ENCODE results near the gene SERBP1.
"Not testable (repeated sequence)": the region's sequence is repeated elsewhere in the genome, so short reads cannot be mapped to it uniquely, and the experiment has no call there.

SERBP1 gene

DNA sequence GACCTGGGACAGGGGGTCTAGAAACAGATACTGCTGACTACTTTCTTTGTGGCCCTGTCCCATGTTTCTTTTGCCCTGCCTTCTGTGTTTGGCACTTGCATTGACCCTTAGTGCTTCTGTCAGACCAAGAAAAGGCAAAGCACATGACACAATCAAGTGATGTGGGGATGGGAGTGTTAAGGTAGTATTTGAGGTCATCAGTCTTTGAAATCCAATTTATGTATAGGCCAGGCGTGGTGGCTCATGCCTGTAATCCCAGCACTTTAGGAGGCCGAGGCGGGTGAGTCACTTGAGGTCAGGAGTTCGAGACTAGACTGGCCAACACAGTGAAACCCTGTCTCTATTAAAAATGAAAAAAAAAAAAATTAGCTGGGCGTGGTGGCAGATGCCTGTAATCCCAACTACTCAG, 26.0 kb downstream of the SERBP1 start:
- no peak for DNase-seq

DNA sequence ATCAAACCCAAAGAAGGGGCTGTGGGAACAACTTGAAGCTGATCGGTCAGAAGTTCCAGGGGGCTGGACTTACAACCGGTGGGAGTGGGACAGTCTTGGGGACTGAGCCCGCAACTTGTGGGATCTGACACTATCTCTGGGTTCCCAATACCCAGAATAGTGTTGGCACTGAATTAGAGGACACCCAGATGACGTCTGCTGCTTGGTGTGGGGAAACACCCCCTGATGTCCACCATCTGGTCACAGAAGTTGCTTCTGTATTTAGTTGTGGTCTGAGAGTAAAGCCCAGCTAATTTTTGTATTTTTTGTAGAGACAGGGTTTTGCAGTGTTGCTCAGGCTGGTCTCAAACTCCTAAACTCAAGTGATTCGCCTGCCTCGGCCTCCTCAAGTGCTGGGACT, 28.8 kb downstream of the SERBP1 start:
- no peak for DNase-seq

DNA sequence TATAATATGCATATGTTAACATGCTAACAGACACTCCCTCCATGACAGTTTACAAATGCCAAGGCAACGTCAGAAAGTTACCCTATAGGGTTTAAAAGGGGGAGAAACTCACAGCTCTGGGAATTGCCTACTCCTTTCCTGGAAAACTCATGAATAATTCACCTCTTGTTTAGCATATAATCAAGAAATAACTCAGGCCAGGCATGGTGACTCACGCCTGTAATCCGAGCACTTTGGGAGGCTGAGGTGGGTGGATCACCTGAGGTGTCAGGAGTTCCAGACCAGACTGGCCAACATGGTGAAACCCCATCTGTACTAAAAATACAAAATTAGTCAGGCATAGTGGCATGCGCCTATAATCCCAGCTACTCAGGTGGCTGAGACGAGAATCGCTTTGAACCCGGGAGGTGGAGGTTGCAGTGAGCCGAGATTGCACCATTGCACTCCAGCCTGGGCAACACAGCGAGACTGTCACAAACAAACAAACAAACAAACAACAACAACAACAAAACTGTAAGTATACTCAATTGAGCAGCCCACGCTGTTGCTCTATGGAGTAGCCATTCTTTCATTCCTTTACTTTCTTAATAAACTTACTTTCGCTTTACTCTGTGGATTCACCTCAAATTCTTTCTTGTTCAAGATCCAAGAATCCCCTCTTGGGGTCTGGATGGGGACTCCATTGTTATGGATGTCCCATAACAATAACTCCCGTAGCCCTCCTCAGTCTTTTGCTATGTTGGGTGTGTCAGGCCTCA, 30.0 kb downstream of the SERBP1 start:
- not testable (repeated sequence) for DNase-seq

DNA sequence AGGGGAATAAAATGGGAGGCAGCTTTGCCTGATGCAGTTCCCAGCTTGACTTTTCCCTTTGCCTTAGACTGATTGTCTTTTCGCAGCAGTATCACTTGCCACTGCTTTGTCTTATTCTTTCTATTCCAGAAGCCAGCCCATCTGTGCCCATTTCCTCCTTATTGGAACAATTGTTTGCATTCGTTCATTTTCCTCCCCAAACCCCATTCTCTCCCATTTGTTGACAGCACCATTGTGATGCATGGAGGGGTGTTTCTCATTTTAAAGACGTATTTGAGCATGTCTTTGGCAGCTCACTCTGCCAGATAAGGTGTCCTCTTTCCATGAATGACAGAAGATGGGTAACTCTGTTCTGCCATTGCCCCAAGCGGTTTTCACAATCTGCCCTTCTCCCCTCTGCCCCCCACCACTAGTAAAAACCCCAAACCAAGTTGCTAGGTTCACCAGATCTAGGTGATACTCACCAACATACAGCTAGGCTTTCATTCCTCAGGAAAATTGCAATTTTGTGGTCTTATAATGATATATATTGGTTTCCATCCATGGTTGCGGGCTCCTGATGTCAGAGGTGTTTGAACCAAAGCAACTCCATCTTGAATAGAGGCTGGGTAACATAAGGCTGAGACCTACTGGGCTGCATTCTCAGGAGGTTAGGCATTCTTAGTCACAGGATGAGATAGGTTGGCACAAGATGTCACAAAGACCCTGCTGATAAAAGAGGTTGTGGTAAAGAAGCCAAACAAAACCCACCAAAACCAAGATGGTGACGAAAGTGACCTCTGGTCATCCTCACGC, 30.8 kb downstream of the SERBP1 start:
- no peak for DNase-seq

DNA sequence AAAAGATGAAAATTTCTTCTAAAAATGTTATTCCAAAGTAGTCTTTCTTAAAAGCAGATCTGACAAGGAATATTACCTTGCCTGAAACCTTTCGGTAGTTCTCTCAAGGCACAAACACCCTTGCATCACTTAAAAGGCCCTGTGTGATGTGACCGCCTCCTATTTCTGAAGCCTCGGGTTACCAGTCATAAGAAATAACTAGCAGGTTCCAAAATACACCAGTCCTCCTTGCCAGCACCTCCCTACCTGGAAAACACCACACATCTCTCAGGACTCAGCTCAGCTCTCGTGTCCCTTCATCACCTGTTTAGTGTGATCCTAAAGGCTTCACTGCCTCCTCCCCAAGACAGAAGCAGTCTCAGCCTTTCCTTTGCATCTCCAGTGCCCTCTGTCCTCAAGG, 35.7 kb downstream of the SERBP1 start:
- DNase-seq = no peak

DNA sequence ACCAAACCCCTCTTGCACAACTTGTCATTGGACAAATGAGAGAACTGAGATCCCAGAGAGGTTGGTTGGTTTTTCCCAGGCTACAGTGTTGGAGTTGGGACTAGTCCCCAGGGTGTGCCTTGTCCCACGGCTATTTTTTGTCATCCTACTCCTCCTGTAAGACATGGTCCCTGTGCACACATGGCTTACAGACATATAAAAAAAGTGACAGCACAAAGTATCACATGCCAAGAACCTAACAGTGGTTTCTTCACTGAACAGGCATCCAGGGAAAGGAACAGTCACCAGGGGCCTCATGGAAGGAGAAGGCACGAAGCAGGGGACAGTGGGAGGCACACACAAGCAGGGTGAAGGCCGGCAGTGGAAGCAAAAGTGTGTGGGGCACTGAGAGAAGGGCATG, 36.5 kb downstream of the SERBP1 start:
- DNase-seq = no peak

DNA sequence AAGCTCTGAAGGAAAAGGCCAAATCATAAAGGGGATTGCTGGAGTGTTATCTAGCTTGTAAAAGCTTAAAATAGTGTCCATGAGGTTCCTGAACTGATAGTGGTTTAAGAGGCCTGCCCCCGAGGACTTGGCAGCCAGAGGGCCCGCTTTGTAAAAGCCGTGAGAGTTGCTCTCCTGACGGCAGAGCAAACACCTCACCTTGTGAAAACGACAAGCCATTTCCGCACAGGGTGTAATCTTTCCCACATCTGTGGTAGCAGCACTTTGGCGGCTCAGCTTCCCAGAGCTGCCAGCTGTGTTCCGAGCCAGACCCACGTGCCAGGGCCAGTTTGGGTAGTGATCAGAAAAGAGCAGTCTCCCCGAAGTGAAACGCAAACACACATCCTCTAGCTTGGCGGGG, 37.0 kb downstream of the SERBP1 start:
- DNase-seq = peak; percentile 31

DNA sequence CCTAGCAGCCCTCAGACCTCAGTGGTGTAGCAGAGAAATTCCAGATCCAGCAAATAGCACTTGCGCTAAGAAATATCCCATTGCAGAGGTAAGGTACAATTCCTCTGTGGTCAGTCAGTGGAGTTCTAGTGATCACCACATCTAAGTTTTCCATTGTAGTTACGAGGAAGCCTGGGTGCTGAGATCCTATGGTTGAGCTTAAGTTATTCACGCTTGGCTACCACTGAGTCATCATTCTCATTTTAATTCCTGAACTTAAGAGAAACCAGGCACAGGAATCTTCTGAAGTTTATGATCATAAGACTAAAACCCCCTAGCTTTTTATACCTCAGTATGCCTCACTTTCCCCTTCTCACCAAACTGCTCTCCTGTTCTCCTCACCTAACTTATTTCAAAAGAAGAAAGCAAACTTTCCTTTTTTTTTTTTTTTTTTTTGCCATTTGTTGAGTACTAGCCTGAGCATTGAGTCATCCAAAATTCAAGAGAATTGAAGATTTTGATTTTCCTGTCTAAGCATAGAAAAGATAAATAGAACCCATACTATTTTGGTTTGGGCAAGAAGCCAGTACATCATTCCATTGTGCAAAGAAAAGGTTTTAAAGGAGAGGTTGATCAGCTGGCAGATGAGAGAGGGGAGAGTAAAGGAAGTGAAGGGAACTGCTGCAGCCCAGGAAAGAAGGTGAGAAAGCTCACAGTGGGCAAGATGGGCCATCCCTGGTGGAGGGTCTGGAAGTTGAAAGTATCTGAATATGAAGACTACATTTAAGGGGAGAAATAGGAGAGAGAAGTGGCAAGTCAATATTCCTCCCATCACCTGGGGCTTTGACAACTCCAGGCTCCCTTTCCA, 39.9 kb downstream of the SERBP1 start:
- DNase-seq = no peak

DNA sequence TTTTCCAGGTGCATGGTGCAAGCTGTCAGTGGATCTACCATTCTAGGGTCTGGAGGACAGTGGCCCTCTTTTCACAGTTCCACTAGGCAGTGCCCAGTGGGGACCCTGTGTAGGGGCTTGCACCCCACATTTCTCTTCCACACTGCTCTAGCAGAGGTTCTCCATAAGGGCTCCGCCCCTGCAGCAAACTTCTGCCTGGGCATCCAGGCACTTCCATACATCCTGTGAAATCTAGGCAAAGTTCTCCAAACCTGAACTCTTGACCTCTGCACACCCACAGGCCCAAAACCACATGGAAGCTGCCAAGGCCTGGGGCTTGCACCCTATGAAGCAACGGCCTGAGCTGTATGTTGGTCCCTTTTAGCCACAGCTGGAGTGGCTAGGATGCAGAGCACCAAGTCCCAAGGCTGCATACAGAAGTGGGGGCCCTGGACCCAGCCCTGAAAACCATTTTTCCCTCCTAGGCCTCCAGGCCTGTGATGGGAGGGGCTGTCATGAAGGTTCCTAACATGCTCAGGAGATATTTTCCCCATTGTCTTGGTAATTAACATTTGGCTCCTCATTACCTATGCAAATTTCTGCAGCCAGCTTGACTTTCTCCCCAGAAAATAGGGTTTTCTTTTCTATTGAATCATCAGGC, 46.1 kb downstream of the SERBP1 start:
- no peak for DNase-seq

DNA sequence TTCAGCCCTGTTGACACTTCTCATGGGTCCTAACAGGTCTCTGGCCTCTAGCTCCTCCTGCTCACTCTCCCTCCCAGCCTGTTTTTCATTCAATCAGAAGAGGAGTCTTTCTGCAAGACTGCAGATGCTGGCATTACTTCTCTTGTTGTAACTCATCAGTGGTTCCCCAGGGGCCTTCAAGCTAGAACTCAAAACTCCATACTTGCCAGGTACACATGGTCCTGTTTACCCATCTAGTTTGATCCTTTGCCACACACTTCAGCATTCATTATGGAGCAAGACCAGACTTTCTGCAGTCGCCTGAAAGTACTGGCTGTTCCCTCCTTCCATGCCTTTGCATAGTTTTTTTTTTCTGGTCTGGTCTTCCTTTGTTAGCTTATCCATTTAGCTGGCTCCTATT, 47.9 kb downstream of the SERBP1 start:
- no peak for DNase-seq

DNA sequence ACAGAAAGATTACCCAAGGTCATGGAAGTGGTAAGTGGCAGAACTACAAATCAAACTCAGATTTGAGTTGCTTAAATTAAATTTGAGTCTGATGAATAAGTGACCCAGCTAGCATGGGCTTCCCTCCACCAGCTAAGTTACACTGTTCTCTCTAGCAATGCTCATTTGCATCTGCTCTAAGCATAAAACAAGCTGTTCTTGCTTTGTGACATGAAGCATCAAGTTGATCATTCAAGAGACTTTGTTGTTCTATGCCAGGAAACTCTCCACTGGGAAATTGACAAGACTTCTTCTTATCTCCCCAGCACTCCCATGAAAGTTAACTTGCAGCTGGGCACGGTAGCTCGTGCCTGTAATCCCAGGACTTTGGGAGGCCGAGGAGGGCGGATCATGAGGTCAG, 49.0 kb downstream of the SERBP1 start:
- DNase-seq = no peak

DNA sequence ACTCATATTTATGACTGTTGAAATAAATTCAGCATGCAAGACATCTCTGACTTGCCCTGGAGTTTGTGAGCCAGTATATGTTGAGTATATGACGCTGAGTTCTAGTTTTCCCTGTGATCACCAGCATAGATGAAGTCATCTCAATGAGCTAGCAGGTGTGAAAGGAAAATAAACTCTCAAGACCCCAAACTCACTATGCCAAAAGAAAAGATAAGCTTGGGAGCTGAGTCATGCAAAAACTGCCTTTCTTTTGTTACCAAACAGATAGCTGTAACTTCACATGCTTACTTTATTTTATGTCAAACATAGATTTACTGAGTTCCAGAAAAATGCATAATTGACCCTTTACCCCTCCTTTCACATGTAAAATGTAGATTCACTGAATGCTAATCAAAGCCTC, 52.9 kb downstream of the SERBP1 start:
- no peak for DNase-seq

DNA sequence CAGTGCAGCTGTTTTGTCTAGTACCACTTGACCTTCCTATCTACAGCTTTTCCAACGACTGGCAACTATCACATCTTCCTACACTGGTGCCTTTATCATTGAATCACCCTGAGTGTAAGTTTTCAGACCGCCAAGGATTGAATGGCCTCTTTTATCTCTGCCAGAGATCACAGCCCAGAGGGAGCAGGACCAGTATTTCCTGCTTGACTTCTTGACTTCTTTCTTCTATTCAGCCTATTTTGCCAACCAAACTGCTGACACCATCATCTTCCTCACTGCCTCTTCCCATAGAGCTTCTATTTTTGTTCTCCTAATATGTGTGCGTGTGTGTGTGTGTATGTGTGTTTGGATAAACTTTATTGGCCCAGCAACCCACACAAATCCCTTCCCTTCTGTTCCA, 53.8 kb downstream of the SERBP1 start:
- no peak for DNase-seq

DNA sequence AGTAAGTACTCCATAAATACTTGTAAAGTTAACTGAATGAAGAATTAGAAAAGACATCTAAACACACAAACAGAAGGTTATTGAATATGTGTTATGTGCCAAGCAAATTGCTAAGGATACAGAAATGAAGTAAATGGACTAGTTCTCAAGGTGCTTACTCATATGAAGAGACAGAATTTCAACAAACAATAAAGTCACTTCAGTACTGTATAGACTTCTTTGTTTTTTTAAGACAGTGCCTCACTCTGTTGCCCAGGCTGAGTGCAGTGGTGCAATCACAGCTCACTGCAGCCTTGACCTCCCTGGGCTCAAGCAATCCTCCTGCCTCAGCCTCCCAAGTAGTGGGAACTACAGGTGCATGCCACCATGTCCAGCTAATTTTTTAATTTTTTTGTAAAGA, 57.3 kb downstream of the SERBP1 start:
- DNase-seq = no peak

DNA sequence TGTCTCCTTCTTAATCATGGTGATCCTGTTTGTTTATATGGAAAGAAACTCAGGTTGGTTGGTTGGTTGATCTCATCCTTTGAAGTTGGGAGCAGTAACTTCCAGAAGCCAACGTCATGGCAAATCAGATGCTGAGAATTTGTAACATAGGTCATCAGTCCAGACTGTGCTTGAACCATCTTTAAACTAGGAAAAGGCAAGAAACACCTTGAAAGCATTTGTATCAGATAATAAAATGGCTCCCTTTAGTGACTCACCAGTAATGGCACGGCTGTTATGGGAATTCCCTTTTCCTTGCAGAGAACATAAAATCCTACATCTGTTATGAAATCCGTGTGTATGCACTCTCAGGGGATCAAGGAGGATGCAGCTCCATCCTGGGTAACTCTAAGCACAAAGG, 58.1 kb downstream of the SERBP1 start:
- DNase-seq = no peak

DNA sequence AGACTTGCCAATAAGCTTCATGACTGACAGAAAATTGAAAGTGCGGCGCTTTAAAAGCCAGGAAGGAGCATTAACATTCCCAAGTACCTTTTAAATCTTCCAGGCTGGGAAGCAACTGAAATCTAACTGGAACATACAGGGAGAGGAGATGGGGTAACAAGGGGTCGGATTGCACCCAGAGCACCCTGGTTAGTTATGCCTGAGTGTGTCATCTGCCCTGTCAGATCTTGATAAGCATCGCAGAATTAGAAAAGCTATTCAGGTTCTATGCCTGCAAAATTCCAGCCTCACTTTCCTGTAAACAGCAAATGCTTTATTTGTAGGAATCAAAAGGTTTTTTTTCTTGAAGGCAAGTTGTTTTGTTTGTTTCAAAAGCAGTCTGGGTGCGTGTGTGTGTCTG, 58.5 kb downstream of the SERBP1 start:
- no peak for DNase-seq

DNA sequence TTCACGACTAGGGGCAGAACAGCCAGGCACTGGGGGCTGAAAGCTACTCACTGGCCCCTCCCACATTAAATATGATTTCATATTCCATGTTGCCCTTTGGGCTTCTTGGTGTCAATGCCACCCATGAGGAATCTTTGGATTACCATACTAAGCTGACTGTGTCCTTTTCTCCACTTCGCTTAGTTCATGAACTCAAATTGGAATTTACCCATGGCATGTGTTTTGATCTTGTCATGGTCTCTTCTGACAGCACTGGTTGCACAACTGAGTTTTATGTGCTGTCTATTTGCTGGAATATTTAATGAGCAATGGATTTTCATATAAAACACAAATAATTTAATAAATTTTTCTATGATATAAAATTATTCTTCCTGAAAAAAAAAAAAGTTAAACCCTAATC, 59.2 kb downstream of the SERBP1 start:
- no peak for DNase-seq

DNA sequence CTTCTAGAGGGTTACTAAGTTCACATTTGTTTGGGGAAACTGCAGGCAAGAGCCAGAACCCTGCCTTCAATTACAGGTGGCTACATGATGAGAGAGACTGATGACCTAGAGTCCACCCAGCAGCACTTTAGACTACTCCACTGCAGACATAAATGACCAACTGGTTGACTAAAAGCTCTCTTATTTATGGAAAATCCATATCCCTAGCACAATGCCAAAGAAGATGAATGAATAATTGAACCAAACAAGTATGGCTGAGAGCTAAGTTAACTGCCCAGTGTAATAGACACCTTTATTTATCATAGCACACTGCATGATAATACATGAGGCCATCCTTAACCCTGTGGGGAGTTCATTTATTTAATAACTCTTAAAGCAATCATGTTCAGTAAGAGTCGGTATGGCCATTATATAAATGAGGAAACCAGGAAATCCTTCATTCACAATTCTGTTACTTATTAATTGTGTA, 62.1 kb downstream of the SERBP1 start:
- DNase-seq = no peak

DNA sequence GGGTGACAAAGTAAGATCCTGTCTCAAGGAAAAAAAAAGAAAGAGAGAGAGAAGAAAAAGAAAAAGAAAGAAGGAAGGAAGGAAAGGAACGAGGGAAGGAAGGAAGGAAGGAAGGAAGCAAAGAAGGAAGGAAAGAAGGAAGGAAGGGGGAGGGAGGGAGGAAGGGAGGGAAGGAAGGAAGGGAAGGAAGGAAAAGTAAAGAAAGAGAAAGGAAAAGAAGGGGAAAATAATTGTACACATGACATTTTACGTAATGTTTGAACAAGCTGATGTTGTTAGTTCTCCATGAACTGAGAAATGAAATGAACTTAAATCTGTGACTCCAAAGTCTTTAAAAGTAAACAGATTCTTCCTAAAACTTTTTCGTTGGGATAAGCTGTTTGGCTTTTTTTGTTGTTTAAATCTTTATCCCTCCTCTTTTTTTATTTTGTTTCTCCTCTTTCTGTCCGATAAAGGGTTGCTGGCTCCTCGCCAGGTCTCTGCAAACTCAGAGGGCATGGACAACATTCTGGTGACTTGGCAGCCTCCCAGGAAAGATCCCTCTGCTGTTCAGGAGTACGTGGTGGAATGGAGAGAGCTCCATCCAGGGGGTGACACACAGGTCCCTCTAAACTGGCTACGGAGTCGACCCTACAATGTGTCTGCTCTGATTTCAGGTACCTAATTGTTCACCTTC, 62.7 kb downstream of the SERBP1 start:
- peak; percentile 30 for DNase-seq

DNA sequence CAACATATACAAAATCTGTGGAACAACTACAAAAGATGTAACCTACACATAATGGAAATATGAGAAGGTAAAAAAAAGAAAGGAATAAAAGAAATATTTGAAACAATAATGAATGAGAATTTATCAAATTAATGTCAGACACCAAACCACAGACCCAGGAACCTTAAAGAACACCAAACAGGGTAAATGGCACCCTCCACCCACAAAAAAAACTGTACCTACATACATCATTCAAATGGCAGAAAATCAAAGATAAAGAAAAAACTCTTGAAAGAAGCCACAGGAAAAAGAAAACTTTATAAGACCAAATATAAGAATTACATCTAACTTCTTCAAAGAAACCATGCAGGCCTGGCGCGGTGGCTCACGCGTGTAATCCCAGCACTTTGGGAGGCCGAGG, 68.6 kb downstream of the SERBP1 start:
- DNase-seq = no peak

DNA sequence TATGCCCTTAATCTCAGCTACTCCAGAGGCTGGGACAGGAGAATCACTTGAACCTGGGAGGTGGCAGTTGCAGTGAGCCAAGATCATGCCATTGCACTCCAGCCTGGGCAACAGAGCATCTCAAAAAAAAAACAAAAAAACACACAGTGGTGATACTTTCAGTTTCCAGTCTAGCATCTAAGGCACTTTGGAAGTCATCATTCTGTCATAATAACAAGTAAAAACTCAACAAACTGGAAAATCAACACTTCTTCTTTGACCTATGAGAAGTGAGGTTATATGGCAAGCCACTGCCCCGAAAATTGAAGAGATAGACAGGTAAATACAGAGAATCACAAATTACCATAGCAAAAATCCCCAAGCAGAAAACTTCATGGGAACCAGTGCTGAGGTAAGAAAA, 70.6 kb downstream of the SERBP1 start:
- DNase-seq = no peak
